ENCODE measurements around the gene LCN1. TPM values are rescaled to one million over a fixed set of nuclear protein-coding genes. Genes with fewer than 3 reads are reported as not detected.

LCN1 gene
- total RNA-seq, 1 experiment from 2014 or later: not detected

DNA sequence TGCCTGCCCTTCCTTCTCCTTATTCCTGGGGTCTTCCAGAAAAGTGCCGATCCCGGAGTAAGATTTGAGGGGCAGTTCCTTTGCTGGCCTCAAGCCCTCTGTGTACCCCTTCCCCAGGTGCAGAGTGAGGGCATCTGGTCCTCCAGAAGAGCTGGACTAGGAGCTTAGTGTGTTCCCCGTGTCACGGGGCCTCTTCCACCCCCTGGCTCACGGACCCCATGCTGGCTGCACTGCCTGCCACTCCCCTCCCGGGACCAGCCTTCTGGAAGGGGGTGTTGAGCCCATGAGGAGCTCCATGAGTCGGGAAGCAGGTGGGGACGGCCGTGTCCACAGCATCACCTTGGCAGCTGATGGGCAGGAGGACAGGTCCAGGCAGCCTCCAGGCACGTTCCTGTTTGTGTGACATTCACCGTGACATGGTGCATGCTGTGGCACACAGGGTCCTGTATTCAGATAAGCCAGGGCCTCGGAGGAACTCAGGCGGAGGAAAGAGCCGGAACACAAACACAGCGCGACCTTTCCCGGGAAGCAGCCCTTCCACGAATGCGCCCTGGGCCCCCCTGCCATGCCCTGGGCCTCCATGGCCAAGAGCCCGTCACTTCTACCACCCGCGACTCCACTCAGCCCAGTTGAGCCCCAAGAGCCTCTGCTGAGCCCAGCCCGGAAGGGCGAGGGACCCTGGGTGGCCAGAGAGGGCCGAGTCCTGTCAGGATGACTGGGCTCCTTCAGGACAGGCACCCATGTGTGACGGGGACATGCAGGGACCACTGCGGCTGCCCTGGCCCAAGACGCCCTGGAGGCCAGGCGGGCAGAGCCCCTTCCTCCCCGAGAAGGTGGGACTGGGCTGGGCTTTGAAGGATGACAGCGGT, 5.9 kb upstream of the LCN1 start:
- H3K4ac ChIP-seq (ENCODE audit: low read depth, low read length): no peak overlapping the region
- H2BK12ac ChIP-seq (ENCODE audit: insufficient read length, low read depth, low read length): no peak overlapping the region
- H3K4me1 ChIP-seq (ENCODE audit: insufficient read depth, low read length): 0 out of 2 replicates have a peak, but pooled peaks cover 2% of the 10 kb centered on the region
- no peak overlapping the region for H3K9ac ChIP-seq (ENCODE audit: extremely low read depth, insufficient read length, low read length)
- no peak overlapping the region; the same call in 1 of the 2 replicates for H2BK15ac ChIP-seq (ENCODE audit: low read depth, low read length)
- H4K8ac ChIP-seq (replicated peaks; ENCODE audit: insufficient read length, low read depth, low read length): no peak overlapping the region
- H2AK5ac ChIP-seq (ENCODE audit: insufficient read length, low read length): no peak overlapping the region
- no peak overlapping the region for H3K14ac ChIP-seq (ENCODE audit: insufficient read depth, low read length)
- Mint-ChIP-seq H3K27ac (no peak overlapping the region), H3K4me3 (no peak overlapping the region), H3K9me3 (peaks cover 0 to 5% of the 10 kb centered on the region in 2 experiments; a peak in 2 of 5 replicates), H3K4me1 (peaks cover 3 to 11% of the 10 kb centered on the region in 2 experiments; a peak in 1 of 4 replicates), H3K36me3 (ENCODE audit: insufficient read depth in 1 of 3, low read depth in 3 of 3) (no peaks in the 10 kb centered on the region), H3K27me3 (ENCODE audit: low read depth) (no peaks in the 10 kb centered on the region)
- H3K23ac ChIP-seq (ENCODE audit: insufficient read length, low read depth, low read length): no peak overlapping the region
- H3K23me2 ChIP-seq (ENCODE audit: insufficient read length, low read depth, low read length, poor library complexity, severe bottlenecking): no peaks in the 10 kb centered on the region
- H3K56ac ChIP-seq (ENCODE audit: insufficient read length, low read depth, low read length): no peak overlapping the region
- WGBS (ENCODE audit: extremely low coverage, insufficient read length, low lambda C conversion rate): no CpG with 5 or more reads among the region's 31 CpGs
- H3T11ph ChIP-seq (ENCODE audit: low read length): no peak overlapping the region
- H3K79me2 ChIP-seq (ENCODE audit: insufficient read depth, low read length): no peaks in the 10 kb centered on the region
- TF ChIP-seq, protein P1, sequence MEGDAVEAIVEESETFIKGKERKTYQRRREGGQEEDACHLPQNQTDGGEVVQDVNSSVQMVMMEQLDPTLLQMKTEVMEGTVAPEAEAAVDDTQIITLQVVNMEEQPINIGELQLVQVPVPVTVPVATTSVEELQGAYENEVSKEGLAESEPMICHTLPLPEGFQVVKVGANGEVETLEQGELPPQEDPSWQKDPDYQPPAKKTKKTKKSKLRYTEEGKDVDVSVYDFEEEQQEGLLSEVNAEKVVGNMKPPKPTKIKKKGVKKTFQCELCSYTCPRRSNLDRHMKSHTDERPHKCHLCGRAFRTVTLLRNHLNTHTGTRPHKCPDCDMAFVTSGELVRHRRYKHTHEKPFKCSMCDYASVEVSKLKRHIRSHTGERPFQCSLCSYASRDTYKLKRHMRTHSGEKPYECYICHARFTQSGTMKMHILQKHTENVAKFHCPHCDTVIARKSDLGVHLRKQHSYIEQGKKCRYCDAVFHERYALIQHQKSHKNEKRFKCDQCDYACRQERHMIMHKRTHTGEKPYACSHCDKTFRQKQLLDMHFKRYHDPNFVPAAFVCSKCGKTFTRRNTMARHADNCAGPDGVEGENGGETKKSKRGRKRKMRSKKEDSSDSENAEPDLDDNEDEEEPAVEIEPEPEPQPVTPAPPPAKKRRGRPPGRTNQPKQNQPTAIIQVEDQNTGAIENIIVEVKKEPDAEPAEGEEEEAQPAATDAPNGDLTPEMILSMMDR (conservative IDR thresholded peaks at IDR 0.05): no peak
- H3K4me2 ChIP-seq (ENCODE audit: insufficient read depth, insufficient read length, low read length): no peak overlapping the region
- no peak overlapping the region for H2BK20ac ChIP-seq (ENCODE audit: low read depth, low read length, poor library complexity, severe bottlenecking)
- no peak overlapping the region for H4K5ac ChIP-seq (ENCODE audit: insufficient read length, low read depth, low read length)
- H2AFZ ChIP-seq (ENCODE audit: low read length): no peak overlapping the region
- H3K27ac ChIP-seq (ENCODE audit: insufficient read length, low read depth, low read length): no peak overlapping the region
- no peaks in the 10 kb centered on the region for H3K79me1 ChIP-seq (ENCODE audit: insufficient read depth, low read depth, low read length, poor library complexity, severe bottlenecking)
- H4K20me1 ChIP-seq (ENCODE audit: control insufficient read depth, insufficient read depth, insufficient read length): no peaks in the 10 kb centered on the region
- H2BK120ac ChIP-seq (ENCODE audit: low read depth, low read length, poor library complexity, severe bottlenecking): no peak overlapping the region
- H3K18ac ChIP-seq (ENCODE audit: insufficient read length, low read depth, low read length): no peak overlapping the region
- peak; percentile 23 for DNase-seq
- no peaks in the 10 kb centered on the region for H3K27me3 ChIP-seq (ENCODE audit: insufficient read depth, low read length)
- H4K91ac ChIP-seq (ENCODE audit: insufficient read length, low read depth, low read length): no peak overlapping the region
- no peak overlapping the region for H2BK5ac ChIP-seq (ENCODE audit: insufficient read length, low read length)
- no peaks in the 10 kb centered on the region for H3K9me3 ChIP-seq (ENCODE audit: control insufficient read depth, low read depth, low read length)
